ENCODE results near the gene SIGLEC14. TPM values are rescaled to one million over a fixed set of nuclear protein-coding genes. Genes with fewer than 3 reads are reported as not detected.
"Not testable (repeated sequence)": the region's sequence is repeated elsewhere in the genome, so short reads cannot be mapped to it uniquely, and the experiment has no call there.

Gene SIGLEC14
- total RNA-seq, 1 donor from 2014 or later = not detected

DNA sequence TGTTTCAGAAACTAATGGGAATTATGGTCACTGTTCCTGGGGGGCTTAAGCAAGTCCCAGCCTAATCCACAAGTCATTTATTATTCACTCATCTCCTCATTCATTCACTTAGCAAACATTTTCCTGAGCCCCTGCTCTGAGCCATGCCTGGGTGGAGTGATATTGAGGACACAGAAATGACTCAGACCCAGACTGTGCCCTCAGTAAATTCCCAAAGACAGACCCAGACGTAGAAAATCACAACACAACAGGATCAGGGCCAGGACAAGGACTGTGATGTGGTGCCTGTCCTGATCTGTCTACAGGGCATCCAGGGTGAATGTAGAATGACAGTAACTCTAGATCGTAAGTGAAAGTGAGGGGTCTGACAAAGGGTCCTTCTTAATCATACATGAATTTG lies 39.5 kb upstream of the SIGLEC14 start:
- H3K9me3 Mint-ChIP-seq (ENCODE audit: unreplicated experiment) = peaks cover 10% of the 10 kb centered on the region
- TF ChIP-seq CTCF (IDR thresholded peaks at IDR 0.05; ENCODE audit: partially characterized antibody, unreplicated experiment) = no peak
- H3K4me3 Mint-ChIP-seq (ENCODE audit: unreplicated experiment) = no peak overlapping the region
- H3K27ac Mint-ChIP-seq (ENCODE audit: unreplicated experiment) = no peak overlapping the region
- H3K4me1 Mint-ChIP-seq (ENCODE audit: low read depth, unreplicated experiment) = peaks cover 10% of the 10 kb centered on the region
- no peak for DNase-seq
- H3K36me3 Mint-ChIP-seq (ENCODE audit: unreplicated experiment) = no peaks in the 10 kb centered on the region
- H3K27me3 Mint-ChIP-seq (ENCODE audit: unreplicated experiment) = peaks cover 8% of the 10 kb centered on the region

DNA sequence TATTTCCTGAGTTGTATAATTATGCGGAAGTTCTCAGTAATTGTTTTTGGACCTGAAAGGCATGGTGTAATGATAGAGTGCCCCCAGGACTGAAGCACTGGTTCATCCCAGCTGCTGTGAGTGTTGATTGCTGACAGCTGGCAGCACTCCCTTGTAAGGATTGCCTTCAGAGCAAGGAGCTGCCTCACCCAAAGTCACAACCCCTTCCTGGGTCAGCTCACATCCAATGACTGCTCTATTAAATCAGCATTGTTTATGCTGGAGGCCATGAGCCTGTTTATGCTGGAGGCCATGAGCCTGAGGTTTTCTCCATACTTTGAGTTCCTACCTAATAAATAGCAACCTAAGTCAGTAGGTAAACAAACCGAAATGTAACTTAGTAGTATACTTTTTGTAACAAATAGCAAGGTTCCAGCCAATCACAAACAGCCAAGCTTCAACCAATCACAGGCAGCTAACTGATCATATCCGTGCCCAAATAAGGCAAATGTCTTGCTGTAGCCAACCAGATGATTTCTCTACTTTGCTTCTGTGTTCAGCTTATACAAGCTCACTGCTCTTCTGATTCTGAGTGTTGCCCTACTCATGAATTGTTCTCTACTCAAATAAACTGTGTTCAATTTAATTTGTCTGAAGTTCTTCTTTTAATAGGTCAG lies 34.8 kb upstream of the SIGLEC14 start:
- Mint-ChIP-seq H3K4me3 (ENCODE audit: unreplicated experiment) (no peak overlapping the region), H3K9me3 (ENCODE audit: unreplicated experiment) (no peaks in the 10 kb centered on the region), H3K36me3 (ENCODE audit: unreplicated experiment) (no peaks in the 10 kb centered on the region), H3K27me3 (ENCODE audit: unreplicated experiment) (no peaks in the 10 kb centered on the region), H3K4me1 (ENCODE audit: low read depth, unreplicated experiment) (peaks cover 3% of the 10 kb centered on the region), H3K27ac (ENCODE audit: unreplicated experiment) (peak overlapping the region; percentile 86)
- DNase-seq = peak; percentile 40
- TF ChIP-seq CTCF (IDR thresholded peaks at IDR 0.05; ENCODE audit: partially characterized antibody, unreplicated experiment) = no peak

DNA sequence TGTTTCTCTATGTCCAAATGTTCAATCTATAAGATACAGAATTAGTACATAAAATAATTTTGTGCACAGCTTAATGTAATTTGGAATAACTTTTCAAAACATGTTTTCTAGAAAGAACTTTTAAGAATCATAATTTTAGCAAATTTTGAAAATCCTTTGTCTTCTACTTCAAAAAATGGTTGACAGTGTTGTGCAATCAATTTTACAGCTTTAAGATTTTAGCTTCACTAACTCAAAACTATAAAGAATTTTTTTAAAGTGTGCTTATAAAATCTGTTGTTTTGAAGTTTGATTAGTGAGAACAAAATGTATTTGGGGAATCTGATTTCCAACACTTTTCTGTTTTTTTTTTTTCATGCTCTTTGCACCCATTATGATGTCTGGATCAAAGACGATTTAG lies 33.8 kb upstream of the SIGLEC14 start:
- Mint-ChIP-seq H3K4me3 (ENCODE audit: unreplicated experiment) (no peak overlapping the region), H3K9me3 (ENCODE audit: unreplicated experiment) (no peaks in the 10 kb centered on the region), H3K4me1 (ENCODE audit: low read depth, unreplicated experiment) (peaks cover 3% of the 10 kb centered on the region), H3K27me3 (ENCODE audit: unreplicated experiment) (no peaks in the 10 kb centered on the region), H3K36me3 (ENCODE audit: unreplicated experiment) (no peaks in the 10 kb centered on the region), H3K27ac (ENCODE audit: unreplicated experiment) (no peak overlapping the region)
- DNase-seq = no peak
- no peak for TF ChIP-seq CTCF (IDR thresholded peaks at IDR 0.05; ENCODE audit: partially characterized antibody, unreplicated experiment)

GRCh38 chr19:51676566-51677083 lies 30.0 kb upstream of the SIGLEC14 start:
- H3K4me3 Mint-ChIP-seq (ENCODE audit: unreplicated experiment) = no peak overlapping the region
- no peaks in the 10 kb centered on the region for H3K9me3 Mint-ChIP-seq (ENCODE audit: unreplicated experiment)
- H3K27ac Mint-ChIP-seq (ENCODE audit: unreplicated experiment) = no peak overlapping the region
- H3K27me3 Mint-ChIP-seq (ENCODE audit: unreplicated experiment) = peaks cover 2% of the 10 kb centered on the region
- no peaks in the 10 kb centered on the region for H3K36me3 Mint-ChIP-seq (ENCODE audit: unreplicated experiment)
- DNase-seq = no peak
- peaks cover 3% of the 10 kb centered on the region for H3K4me1 Mint-ChIP-seq (ENCODE audit: low read depth, unreplicated experiment)
- no peak for TF ChIP-seq CTCF (IDR thresholded peaks at IDR 0.05; ENCODE audit: partially characterized antibody, unreplicated experiment)

GRCh38 chr19:51675911-51676565 lies 29.4 kb upstream of the SIGLEC14 start:
- not testable (repeated sequence) for H3K9me3 Mint-ChIP-seq (ENCODE audit: unreplicated experiment); DNase-seq; H3K36me3 Mint-ChIP-seq (ENCODE audit: unreplicated experiment); H3K4me1 Mint-ChIP-seq (ENCODE audit: low read depth, unreplicated experiment); H3K27ac Mint-ChIP-seq (ENCODE audit: unreplicated experiment); H3K27me3 Mint-ChIP-seq (ENCODE audit: unreplicated experiment); H3K4me3 Mint-ChIP-seq (ENCODE audit: unreplicated experiment)
